Rectal smooth muscle tissue (tissue), 1 donor: ENCODE results near the gene EGLN3.

Experiments
- H3K27ac ChIP-seq: one replicate; pipeline ENCODE4 v1.7.0; 2013; ENCODE audit warnings: low read depth, low read length, inconsistent platforms
- H3K27me3 ChIP-seq: one replicate; pipeline ENCODE4 v1.7.0; 2013; ENCODE audit warnings: low read length; ENCODE audit not compliant: control insufficient read depth, insufficient read depth
- H3K36me3 ChIP-seq: one replicate; pipeline ENCODE4 v1.7.0; 2013; ENCODE audit warnings: low read length; ENCODE audit not compliant: control insufficient read depth, insufficient read depth
- H3K4me1 ChIP-seq: one replicate; pipeline ENCODE4 v1.7.0; 2013; ENCODE audit warnings: low read length; ENCODE audit not compliant: control insufficient read depth, insufficient read depth
- H3K4me3 ChIP-seq: one replicate; pipeline ENCODE4 v1.7.0; 2013; ENCODE audit warnings: low read length
- H3K9ac ChIP-seq: one replicate; pipeline ENCODE4 v1.7.0; 2013; ENCODE audit warnings: low read length

The EGLN3 gene

DNA sequence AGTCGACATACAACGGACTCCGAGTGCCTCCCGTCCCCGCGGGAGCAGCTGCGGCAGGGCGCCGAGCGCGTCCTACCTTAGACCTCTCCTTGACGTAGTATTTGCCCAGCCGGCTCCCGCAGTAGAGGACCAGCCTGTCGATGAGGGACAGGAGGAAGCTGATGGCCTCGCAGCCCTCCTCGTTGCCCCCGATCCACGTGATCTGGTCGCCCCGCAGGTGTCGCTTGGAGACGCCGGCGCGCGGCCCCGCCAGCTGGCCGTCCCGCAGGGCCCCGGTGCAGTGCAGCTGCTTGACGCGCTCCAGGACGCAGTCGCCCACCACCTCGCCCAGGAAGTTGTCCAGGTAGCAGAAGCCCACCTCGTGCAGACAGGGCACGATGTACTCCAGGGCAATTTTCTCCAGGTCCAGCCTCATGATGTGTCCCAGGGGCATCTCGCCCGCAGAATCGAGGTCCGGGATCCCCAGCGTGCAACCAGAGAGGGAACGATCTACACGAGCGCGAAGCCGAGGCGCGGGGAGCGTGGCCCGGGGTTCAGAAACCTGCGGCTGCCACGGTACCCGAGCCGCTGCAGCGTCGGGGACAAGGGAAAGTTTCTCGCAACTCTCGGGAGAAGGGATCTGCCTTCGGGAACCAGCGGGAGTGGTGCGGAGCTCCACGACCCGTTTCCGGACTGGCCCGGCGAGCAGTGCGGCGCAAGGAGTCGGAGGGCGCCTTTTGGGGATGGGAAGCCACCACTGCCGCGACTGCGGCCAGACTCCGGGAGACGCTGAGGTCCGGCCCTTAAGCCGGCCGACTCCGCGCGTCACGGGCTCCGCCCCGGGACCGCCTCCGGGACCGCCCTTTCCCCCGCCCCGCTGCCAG, at the start of gene EGLN3:
TSS of gene EGLN3 (minus strand) at position 755 of the 863 bp plus-strand sequence. CDS start at position 433, 322 bp downstream.
- peaks cover 9% of the 10 kb centered on the region for H3K4me1 ChIP-seq
- no peaks in the 10 kb centered on the region for H3K27me3 ChIP-seq
- peak within 1 kb of the TSS; percentile 70 for H3K9ac ChIP-seq
- H3K36me3 ChIP-seq, result no peaks in the 10 kb centered on the region
- peak within 1 kb of the TSS; percentile 94 for H3K4me3 ChIP-seq
- H3K27ac ChIP-seq, result peak within 1 kb of the TSS; percentile 84

DNA sequence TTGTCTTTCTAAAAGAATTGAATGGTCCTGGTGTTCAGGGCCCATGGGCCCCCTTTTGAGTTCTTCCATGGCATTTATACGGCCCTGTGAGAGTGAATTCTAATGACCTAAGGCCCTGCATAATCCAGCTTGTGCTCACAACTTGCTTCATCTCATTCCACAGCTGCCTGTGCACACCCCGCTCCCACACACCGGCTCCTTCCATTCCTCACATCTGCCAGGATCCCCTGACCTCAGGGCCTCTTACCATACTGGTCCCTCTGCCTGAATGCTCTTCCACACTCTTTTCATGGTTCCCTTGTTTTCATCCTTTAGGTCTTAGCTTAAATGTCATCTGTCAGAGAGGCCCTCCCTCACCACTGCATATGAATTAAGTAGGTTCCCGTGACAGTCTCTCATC, 49.5 kb upstream of the EGLN3 start:
- Histone ChIP-seq H3K9ac (no peak overlapping the region), H3K4me1 (no peaks in the 10 kb centered on the region), H3K27me3 (no peaks in the 10 kb centered on the region), H3K4me3 (no peak overlapping the region), H3K27ac (no peak overlapping the region), H3K36me3 (no peaks in the 10 kb centered on the region)

DNA sequence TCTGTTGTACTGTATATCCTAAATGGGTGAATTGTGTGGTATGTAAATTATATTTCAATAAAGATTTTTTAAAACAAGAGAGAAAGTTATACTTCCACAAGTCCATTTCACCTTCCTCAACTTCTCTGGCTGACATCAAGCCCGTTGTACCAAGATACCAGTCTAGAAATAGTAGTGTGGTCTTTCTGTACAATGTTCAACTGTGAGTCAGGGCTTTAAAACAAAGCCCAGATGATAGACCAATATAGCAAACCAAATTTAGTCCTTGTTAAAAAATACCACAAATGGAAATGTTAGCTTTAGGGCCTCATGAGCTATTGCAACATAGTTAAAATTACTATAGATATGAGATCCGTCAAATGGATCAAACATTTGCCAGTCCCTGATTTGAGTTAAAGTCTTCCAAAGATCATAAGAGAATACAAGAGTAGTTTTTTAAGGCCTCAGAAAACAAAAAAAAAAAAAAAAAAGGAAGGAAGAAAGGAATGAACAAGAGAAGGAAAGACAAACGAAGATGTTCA, 49.0 kb upstream of the EGLN3 start:
- Histone ChIP-seq H3K27ac (no peak overlapping the region), H3K27me3 (no peaks in the 10 kb centered on the region), H3K4me3 (no peak overlapping the region), H3K4me1 (no peaks in the 10 kb centered on the region), H3K36me3 (no peaks in the 10 kb centered on the region), H3K9ac (no peak overlapping the region)

DNA sequence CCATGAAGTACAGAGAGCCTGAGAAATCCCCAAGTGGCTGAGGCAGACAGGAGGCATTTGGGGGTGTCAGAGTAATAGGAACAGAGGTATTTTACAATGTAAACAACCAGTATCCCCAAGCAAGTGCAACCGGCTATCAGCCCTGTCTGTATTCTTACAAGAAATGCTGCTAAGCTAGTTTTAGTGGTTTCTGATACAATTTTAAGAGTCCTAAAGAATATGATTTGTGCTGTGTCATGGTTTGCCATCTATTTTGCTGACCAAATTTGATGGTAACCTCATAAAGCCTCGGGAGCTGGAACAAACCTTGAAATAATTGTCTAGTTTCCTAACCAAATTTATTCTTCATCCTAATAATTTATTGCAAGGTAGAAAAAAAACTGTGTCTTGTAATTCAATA, 46.7 kb upstream of the EGLN3 start:
- Histone ChIP-seq H3K27ac (no peak overlapping the region), H3K36me3 (no peaks in the 10 kb centered on the region)

DNA sequence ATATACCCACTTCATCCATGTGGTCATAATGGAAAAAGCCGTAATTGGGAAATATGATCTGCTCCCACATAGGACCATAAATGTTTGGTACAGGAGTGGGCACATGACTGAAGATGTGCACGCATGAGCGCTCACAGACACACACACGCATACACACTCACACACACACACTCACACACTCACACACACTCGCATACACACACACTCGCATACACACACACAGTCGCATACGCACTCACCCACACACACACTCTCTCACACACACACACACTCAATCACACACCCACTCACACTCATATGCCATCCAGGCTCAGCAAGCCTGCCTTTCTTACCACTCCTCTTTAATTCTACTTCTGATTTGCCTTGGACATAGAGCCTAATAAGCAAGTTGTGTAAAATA, 45.6 kb upstream of the EGLN3 start:
- no peaks in the 10 kb centered on the region for H3K27me3 ChIP-seq
- no peak overlapping the region for H3K9ac ChIP-seq
- H3K36me3 ChIP-seq, result no peaks in the 10 kb centered on the region
- no peak overlapping the region for H3K27ac ChIP-seq
- H3K4me1 ChIP-seq, result no peaks in the 10 kb centered on the region
- no peak overlapping the region for H3K4me3 ChIP-seq

More for the DNA sequence above, 46.7 kb upstream of the EGLN3 start:
- Histone ChIP-seq H3K9ac (no peak overlapping the region), H3K27me3 (no peaks in the 10 kb centered on the region), H3K4me1 (no peaks in the 10 kb centered on the region), H3K4me3 (no peak overlapping the region)

DNA sequence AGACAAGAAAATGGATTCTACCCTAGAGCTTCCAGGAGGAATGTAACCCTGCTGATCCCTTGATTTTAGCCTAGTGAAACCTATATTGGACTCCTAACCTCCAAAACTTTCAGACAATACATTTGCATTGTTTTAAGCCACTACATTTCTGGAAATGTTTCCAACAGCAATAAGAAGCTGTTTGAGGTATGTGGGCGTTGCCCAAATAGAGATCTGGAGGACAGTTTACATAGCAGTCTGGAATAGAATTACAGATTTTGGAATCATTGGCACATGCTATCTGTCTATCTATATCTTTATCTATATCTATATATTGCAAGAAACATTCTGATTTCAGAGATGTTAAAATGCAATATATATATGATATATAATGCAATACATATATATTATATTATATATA, 42.4 kb upstream of the EGLN3 start:
- Histone ChIP-seq H3K9ac (no peak overlapping the region), H3K36me3 (no peaks in the 10 kb centered on the region), H3K27me3 (no peaks in the 10 kb centered on the region), H3K4me1 (peaks cover 6% of the 10 kb centered on the region), H3K27ac (no peak overlapping the region), H3K4me3 (no peak overlapping the region)

DNA sequence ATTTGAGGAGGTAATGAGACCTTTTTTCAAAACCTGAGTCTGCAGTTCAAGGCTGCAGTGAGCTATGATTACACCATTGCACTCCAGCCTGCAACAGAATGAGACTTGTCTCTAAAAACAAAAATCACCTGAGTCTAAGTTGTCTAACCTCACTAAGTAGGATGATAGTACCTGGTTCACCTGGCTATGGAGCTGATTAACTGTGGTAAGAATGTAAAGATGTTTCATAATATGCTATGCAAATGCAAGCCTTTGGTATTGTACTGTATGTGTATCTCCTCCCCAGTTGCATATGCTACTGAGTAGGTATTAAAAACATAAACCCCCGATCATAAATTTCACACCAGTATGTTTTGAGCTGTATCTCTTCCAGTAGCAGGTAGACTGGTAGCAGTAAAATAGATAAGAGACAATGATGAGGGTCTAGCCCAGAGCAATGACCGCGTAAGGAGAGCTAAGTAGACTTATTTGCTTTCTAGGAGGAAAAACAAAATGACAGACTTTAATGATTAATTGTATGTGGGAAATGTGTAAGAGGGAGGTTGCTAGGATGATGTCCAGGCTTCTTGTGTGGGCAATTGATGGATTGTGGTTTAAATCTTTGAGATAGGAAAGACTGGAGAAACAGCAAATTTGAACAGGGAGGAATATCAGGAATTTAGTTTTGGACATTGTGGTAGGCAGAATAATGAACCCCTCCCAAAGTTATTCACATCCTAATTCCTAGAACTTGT, 41.6 kb upstream of the EGLN3 start:
- Histone ChIP-seq H3K4me3 (no peak overlapping the region), H3K9ac (no peak overlapping the region), H3K36me3 (no peaks in the 10 kb centered on the region), H3K4me1 (peaks cover 6% of the 10 kb centered on the region), H3K27me3 (no peaks in the 10 kb centered on the region), H3K27ac (no peak overlapping the region)

DNA sequence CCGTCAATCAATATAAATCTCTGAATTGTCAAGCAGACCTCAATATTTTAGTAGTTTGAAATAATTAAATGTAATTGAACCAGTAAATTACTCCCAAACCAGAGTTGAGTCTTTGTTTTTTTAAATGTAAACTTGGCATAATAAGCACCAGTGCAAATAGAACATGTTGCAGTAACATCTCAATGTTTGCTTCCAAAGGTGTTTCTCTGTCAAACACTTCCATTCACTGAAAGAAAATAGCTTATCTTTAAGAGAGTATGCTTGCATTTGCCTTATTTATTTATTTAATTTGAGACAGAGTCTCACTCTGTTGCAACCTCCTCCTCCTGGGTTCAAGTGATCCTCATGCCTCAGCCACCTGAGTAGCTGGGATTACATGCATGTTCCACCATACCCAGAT, 39.9 kb upstream of the EGLN3 start:
- H3K4me3 ChIP-seq, result no peak overlapping the region
- no peak overlapping the region for H3K27ac ChIP-seq
- H3K36me3 ChIP-seq, result no peaks in the 10 kb centered on the region
- no peak overlapping the region for H3K9ac ChIP-seq
- H3K4me1 ChIP-seq, result peaks cover 6% of the 10 kb centered on the region
- H3K27me3 ChIP-seq, result no peaks in the 10 kb centered on the region

DNA sequence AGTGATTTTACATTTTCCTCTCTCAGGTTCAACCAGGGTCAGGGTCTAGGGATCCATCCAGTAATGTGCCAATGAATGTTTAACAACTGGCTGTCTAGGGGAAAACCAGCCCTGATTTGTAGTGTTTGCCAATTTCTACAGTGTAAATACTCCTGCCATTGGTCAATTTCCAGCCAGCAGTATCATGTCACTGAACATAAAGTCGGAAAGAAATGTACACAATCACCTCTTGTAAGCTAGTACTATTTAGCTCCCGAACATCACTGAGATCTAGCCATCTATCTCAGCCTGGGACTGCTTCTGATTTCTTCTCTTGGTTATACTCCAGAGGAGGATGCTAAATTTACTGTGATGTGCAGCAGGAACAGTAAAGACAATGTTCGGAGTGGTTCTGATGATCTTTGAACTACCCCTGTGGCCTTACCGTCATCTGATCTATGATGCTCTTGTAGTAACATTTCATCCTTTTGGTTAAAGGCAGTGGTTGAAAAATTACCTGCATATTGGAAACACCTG, 36.7 kb upstream of the EGLN3 start:
- no peaks in the 10 kb centered on the region for H3K27me3 ChIP-seq
- H3K9ac ChIP-seq, result no peak overlapping the region
- H3K36me3 ChIP-seq, result no peaks in the 10 kb centered on the region
- no peak overlapping the region for H3K4me3 ChIP-seq
- H3K4me1 ChIP-seq, result peaks cover 6% of the 10 kb centered on the region
- H3K27ac ChIP-seq, result peak overlapping the region; percentile 27

DNA sequence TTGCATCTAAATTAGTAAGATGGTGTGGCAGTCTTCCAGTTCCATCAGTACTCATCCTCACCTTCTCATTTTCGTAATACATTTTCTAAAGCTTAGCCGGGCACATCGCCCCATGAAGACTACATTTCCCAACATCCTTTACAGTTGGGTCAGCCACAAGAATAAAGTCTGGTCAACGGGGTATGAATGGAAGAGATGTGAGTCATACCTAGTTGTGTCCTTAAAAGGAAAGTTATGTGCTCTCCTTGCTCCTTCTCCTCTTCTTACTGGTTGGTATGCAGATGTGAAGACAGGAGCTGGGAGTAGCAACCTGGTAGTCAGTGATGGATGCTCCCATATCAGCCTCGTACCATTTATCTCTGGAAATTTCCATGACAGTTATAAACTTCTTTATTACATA, 35.9 kb upstream of the EGLN3 start:
- no peaks in the 10 kb centered on the region for H3K27me3 ChIP-seq
- no peak overlapping the region for H3K9ac ChIP-seq
- peak overlapping the region; percentile 27 for H3K27ac ChIP-seq
- no peak overlapping the region for H3K4me3 ChIP-seq
- H3K4me1 ChIP-seq, result peaks cover 6% of the 10 kb centered on the region
- H3K36me3 ChIP-seq, result no peaks in the 10 kb centered on the region

DNA sequence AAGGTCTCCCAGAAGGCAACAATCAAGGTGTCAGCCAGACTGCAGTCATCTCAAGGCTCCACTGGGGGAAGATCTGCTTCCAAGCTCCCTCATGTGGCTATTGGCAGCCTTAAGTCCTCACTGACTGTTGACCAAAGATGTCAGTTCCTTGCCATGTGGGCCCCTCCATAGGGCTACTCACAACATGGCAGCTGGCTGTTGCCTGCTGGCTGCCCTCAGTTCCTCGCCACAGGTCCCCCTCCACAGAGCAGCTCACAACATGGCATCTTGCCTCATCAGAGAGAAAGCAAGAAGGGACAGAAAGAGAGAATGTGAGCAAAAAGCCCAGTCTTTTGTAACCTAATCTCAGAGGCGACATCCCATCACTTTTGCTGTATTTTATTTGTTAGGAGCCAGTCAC, 34.4 kb upstream of the EGLN3 start:
- Histone ChIP-seq H3K4me3 (no peak overlapping the region), H3K4me1 (peaks cover 4% of the 10 kb centered on the region), H3K27me3 (no peaks in the 10 kb centered on the region), H3K27ac (no peak overlapping the region), H3K36me3 (no peaks in the 10 kb centered on the region), H3K9ac (no peak overlapping the region)

DNA sequence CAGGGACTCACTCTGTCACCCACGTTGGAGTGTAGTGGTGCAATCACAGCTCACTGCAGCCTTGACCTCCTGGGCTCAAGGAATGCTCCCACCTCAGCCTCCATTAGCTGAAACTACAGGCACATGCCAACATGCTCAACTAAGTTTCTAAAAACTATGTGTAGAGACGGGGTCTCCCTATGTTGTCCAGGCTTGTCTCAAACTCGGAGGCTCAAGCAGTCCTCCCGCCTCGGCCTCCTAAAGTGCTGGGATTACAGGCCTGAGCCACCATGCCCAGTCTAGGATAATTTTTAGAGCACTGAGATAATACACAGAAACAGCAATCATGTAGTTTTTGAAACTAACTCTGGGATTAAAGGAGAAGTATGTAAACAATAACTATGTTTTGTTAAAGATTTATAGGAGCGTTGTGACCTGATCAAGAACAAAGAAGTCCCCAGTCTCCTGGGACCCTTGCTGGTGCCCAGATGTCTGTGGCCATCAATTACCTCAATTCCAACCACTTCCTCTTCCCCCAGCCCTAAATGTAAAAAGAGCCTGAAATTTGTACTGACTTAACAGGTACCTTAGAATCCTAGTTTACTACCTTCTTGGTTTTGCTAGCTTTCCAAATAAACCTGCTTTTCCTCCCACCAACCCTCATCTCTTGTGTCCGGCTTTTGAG, 28.9 kb upstream of the EGLN3 start:
- H3K27ac ChIP-seq, result no peak overlapping the region
- H3K27me3 ChIP-seq, result no peaks in the 10 kb centered on the region
- no peak overlapping the region for H3K4me3 ChIP-seq
- H3K4me1 ChIP-seq, result no peaks in the 10 kb centered on the region
- no peaks in the 10 kb centered on the region for H3K36me3 ChIP-seq
- H3K9ac ChIP-seq, result no peak overlapping the region
